GM12865 (cell line): Measurements from ENCODE around the gene FSIP1.

Experiments
- DNase-seq: peaks from one replicate; pipeline ENCODE4 v3.0.0; 2010; ENCODE audit warnings: low read depth
- H3K4me3 ChIP-seq: 2 replicates; pipeline ENCODE4 v1.5.1; 2011; ENCODE audit warnings: mild to moderate bottlenecking, low read depth, low read length, control low read depth
- CTCF ChIP-seq: IDR thresholded peaks from 2 replicates; pipeline ENCODE4 v1.5.1; 2011; ENCODE audit warnings: low read length, control low read depth, low read depth, inconsistent platforms; ENCODE audit not compliant: insufficient read depth; ENCODE audit errors: missing control alignments

FSIP1 gene

GRCh38 chr15:39581242-39581792, 201.3 kb downstream of the FSIP1 start:
- peak overlapping the region; percentile 64; the same call in 1 of the 2 replicates for H3K4me3 ChIP-seq
- DNase-seq = no peak

GRCh38 chr15:39580485-39581241, 202.0 kb downstream of the FSIP1 start, which contains the start of gene THBS1:
THBS1 (plus strand) TSS chr15:39581079; CDS start chr15:39581858, 779 bp downstream.
- peak; percentile 40 for DNase-seq
- H3K4me3 ChIP-seq = peak within 1 kb of the TSS; percentile 64
- TF ChIP-seq CTCF = no peak

More at GRCh38 chr15:39581242-39581792, 201.3 kb downstream of the FSIP1 start:
- no peak for TF ChIP-seq CTCF

- H3K4me3 ChIP-seq = peak overlapping the region; percentile 64
- peak; percentile 91 for DNase-seq
- peak; percentile 89 for TF ChIP-seq CTCF
Measured at GRCh38 chr15:39580117-39580484, 202.5 kb downstream of the FSIP1 start.

GRCh38 chr15:39579487-39580116, 203.0 kb downstream of the FSIP1 start:
- H3K4me3 ChIP-seq = peak overlapping the region; percentile 21
- no peak for TF ChIP-seq CTCF
- DNase-seq = peak; percentile 80

- no peak for TF ChIP-seq CTCF
Measured at GRCh38 chr15:39578851-39579486, 203.7 kb downstream of the FSIP1 start.

GRCh38 chr15:39575180-39575579, 207.5 kb downstream of the FSIP1 start:
- no peak overlapping the region for H3K4me3 ChIP-seq

More at GRCh38 chr15:39578851-39579486, 203.7 kb downstream of the FSIP1 start:
- no peak for DNase-seq
- H3K4me3 ChIP-seq = no peak overlapping the region

More at GRCh38 chr15:39575180-39575579, 207.5 kb downstream of the FSIP1 start:
- no peak for TF ChIP-seq CTCF
- no peak for DNase-seq
